H1 (cell line): ENCODE data around the gene USP20. TPM values are rescaled to one million over a fixed set of nuclear protein-coding genes. Genes with fewer than 3 reads are reported as not detected.

Experiments used
- CTCF ChIA-PET: fragments of 300-600 bp; sonication (Branson Sonifier 250); formaldehyde crosslinking; loops from one replicate; lab custom pipeline; 2021; ENCODE audit not compliant: partially characterized antibody; lab: Charles Lee
- POLR2A ChIA-PET: fragments of 300-600 bp; sonication (Branson Sonifier 250); formaldehyde crosslinking; loops from one replicate; lab custom pipeline; 2021; ENCODE audit warnings: inconsistent platforms; ENCODE audit not compliant: partially characterized antibody; lab: Charles Lee
- DNase-seq, 2 experiments: peaks; one replicate each; pipeline versions ENCODE4 v3.0.0 to v3.0.0-alpha.2; 2010 to 2022; ENCODE audit warnings: low spot score in 2 of 2, low read depth in 1 of 2, mixed read lengths in 1 of 2
- FAIRE-seq: peaks from 2 replicates; lab custom pipeline; 2011; peaks lifted over from hg19 to GRCh38; lab: Jason Lieb, UNC
- H2AFZ ChIP-seq: 2 replicates; pipeline ENCODE4 v1.8.1; 2012; ENCODE audit warnings: low read length, inconsistent platforms
- H2AK5ac ChIP-seq: 2 replicates; pipeline ENCODE4 v1.6.1; 2013; ENCODE audit warnings: low read depth, low read length
- H2BK120ac ChIP-seq: replicated peaks from 2 replicates; pipeline ENCODE3; 2013; ENCODE audit warnings: low read depth, low read length, inconsistent platforms
- H2BK12ac ChIP-seq: 2 replicates; pipeline ENCODE4 v1.6.1; 2013; ENCODE audit warnings: low read depth, low read length
- H2BK15ac ChIP-seq: 2 replicates; pipeline ENCODE4 v1.6.1; 2013; ENCODE audit warnings: low read length
- H2BK20ac ChIP-seq: 2 replicates; pipeline ENCODE4 v1.6.1; 2013; ENCODE audit warnings: low read length
- H2BK5ac ChIP-seq: 2 replicates; pipeline ENCODE4 v1.6.1; 2013; ENCODE audit warnings: low read depth, low read length
- H3K14ac ChIP-seq: 2 replicates; pipeline ENCODE4 v1.6.1; 2013; ENCODE audit warnings: inconsistent platforms; ENCODE audit not compliant: insufficient read length
- H3K18ac ChIP-seq: 2 replicates; pipeline ENCODE4 v1.6.1; 2013; ENCODE audit warnings: low read length; ENCODE audit errors: extremely low read depth
- H3K23ac ChIP-seq: 2 replicates; pipeline ENCODE4 v1.6.1; 2013; ENCODE audit warnings: inconsistent platforms; ENCODE audit not compliant: insufficient read length
- H3K23me2 ChIP-seq: 2 replicates; pipeline ENCODE4 v1.6.1; 2013; ENCODE audit warnings: low read depth, low read length
- H3K27ac ChIP-seq: 2 replicates; pipeline ENCODE4 v1.6.1; 2011; ENCODE audit warnings: low read depth, low read length, inconsistent platforms
- H3K27me3 ChIP-seq, 4 experiments: replicated peaks in 1 of 4; 1 replicate in 1 of 4; 2 replicates in 3 of 4; pipeline versions ENCODE4 v1.6.1 to v1.8.1; 2011 to 2013; ENCODE audit warnings: low read length in 3 of 4, mild to moderate bottlenecking in 3 of 4, inconsistent platforms in 2 of 4, mixed read lengths in 2 of 4, moderate library complexity in 1 of 4; ENCODE audit not compliant: control insufficient read depth in 3 of 4, insufficient read depth in 3 of 4; ENCODE audit errors: extremely low read depth in 1 of 4
- H3K36me3 ChIP-seq, 4 experiments: 2 replicates each; pipeline versions ENCODE4 v1.6.1 to v1.8.1; 2011 to 2013; ENCODE audit warnings: mild to moderate bottlenecking in 4 of 4, low read length in 3 of 4, moderate library complexity in 2 of 4, control low read depth in 1 of 4, inconsistent platforms in 1 of 4; ENCODE audit not compliant: insufficient read depth in 4 of 4, control insufficient read depth in 2 of 4
- H3K4ac ChIP-seq: replicated peaks from 2 replicates; pipeline ENCODE3; 2013; ENCODE audit warnings: low read length, low read depth, mixed read lengths, inconsistent platforms; ENCODE audit not compliant: insufficient read length
- H3K4me1 ChIP-seq, 4 experiments: replicated peaks in 1 of 4; 1 replicate in 1 of 4; 2 replicates in 3 of 4; pipeline versions ENCODE4 v1.6.1 to v1.8.1; 2011 to 2013; ENCODE audit warnings: low read length in 3 of 4, inconsistent platforms in 2 of 4, mixed read lengths in 1 of 4; ENCODE audit not compliant: insufficient read depth in 4 of 4, control insufficient read depth in 3 of 4
- H3K4me2 ChIP-seq, 2 experiments: 2 replicates each; pipeline versions ENCODE4 v1.6.1 to v1.8.1; 2011 to 2013; ENCODE audit warnings: low read depth in 2 of 2, low read length in 2 of 2, control low read depth in 1 of 2, inconsistent platforms in 1 of 2, mild to moderate bottlenecking in 1 of 2; ENCODE audit not compliant: insufficient read depth in 1 of 2
- H3K4me3 ChIP-seq, 4 experiments: fragments of 200-600, 300-600 bp in 1 of 4; sonication (generic), shearing (Covaris generic), sonication (Bioruptor Twin) in 1 of 4; 2 replicates each; pipeline versions ENCODE4 v1.5.1 to v1.8.1; 2011 to 2016; ENCODE audit warnings: low read length in 4 of 4, low read depth in 3 of 4, control low read depth in 2 of 4, inconsistent platforms in 2 of 4, mild to moderate bottlenecking in 2 of 4, mixed read lengths in 1 of 4, moderate library complexity in 1 of 4; ENCODE audit not compliant: insufficient read depth in 2 of 4; ENCODE audit errors: extremely low read depth in 1 of 4
- H3K56ac ChIP-seq: replicated peaks from 2 replicates; pipeline ENCODE3; 2013; ENCODE audit warnings: low read depth, mild to moderate bottlenecking, mixed read lengths, low read length, inconsistent platforms; ENCODE audit not compliant: insufficient read length
- H3K79me1 ChIP-seq: 2 replicates; pipeline ENCODE4 v1.6.1; 2013; ENCODE audit warnings: low read depth, low read length, control low read depth
- H3K79me2 ChIP-seq, 2 experiments: 2 replicates each; pipeline versions ENCODE4 v1.6.1 to v1.8.1; 2012 to 2013; ENCODE audit warnings: low read length in 2 of 2, mild to moderate bottlenecking in 2 of 2, inconsistent platforms in 1 of 2; ENCODE audit not compliant: insufficient read depth in 2 of 2, control insufficient read depth in 1 of 2
- H3K9ac ChIP-seq, 4 experiments: replicated peaks in 1 of 4; 1 replicate in 1 of 4; 2 replicates in 3 of 4; pipeline versions ENCODE4 v1.6.1 to v1.8.1; 2011 to 2013; ENCODE audit warnings: low read depth in 3 of 4, low read length in 3 of 4, control low read depth in 2 of 4, mild to moderate bottlenecking in 2 of 4, moderate library complexity in 2 of 4, inconsistent platforms in 1 of 4; ENCODE audit errors: extremely low read depth in 1 of 4
- H3K9me3 ChIP-seq, 2 experiments: 2 replicates each; pipeline versions ENCODE4 v1.6.1 to v1.8.1; 2012 to 2013; ENCODE audit warnings: mild to moderate bottlenecking in 2 of 2, moderate library complexity in 2 of 2, control low read depth in 1 of 2, inconsistent platforms in 1 of 2, low read depth in 1 of 2, low read length in 1 of 2, mixed read lengths in 1 of 2; ENCODE audit not compliant: insufficient read depth in 2 of 2
- H4K20me1 ChIP-seq, 2 experiments: replicated peaks in 1 of 2; 2 replicates each; pipeline versions ENCODE3 to v1.8.1; 2011 to 2013; ENCODE audit warnings: inconsistent platforms in 2 of 2, low read length in 2 of 2, mild to moderate bottlenecking in 1 of 2; ENCODE audit not compliant: insufficient read depth in 2 of 2, control insufficient read depth in 1 of 2
- H4K5ac ChIP-seq: 2 replicates; pipeline ENCODE4 v1.6.1; 2013; ENCODE audit warnings: low read length, low read depth, mixed read lengths, inconsistent platforms; ENCODE audit not compliant: insufficient read length
- H4K8ac ChIP-seq: 2 replicates; pipeline ENCODE4 v1.8.0; 2013; ENCODE audit warnings: mild to moderate bottlenecking, moderate library complexity, low read length, inconsistent platforms; ENCODE audit not compliant: insufficient read depth; ENCODE audit errors: extremely low read depth
- H4K91ac ChIP-seq: replicated peaks from 2 replicates; pipeline ENCODE3; 2013; ENCODE audit warnings: low read length, mixed read lengths, inconsistent platforms; ENCODE audit not compliant: insufficient read length
- ATF3 ChIP-seq: IDR thresholded peaks from 2 replicates; pipeline ENCODE4 v1.6.1; 2011; ENCODE audit warnings: low read depth, mild to moderate bottlenecking, low read length; ENCODE audit not compliant: insufficient read depth
- GTF2F1 ChIP-seq: IDR thresholded peaks from 2 replicates; pipeline ENCODE4 v1.6.1; 2012; ENCODE audit warnings: low read depth, low read length, improper control_type of control experiment, borderline replicate concordance
- NANOG ChIP-seq: IDR thresholded peaks from 2 replicates; pipeline ENCODE4 v1.6.1; 2011; ENCODE audit warnings: low read length, low read depth, mild to moderate bottlenecking, inconsistent platforms; ENCODE audit not compliant: insufficient read depth, poor library complexity, severe bottlenecking
- WGBS, 2 experiments: shearing (Covaris generic) in 1 of 2; methylation state at CpG; one replicate each; pipeline versions ENCODE4 v1.1.6 to v1.1.7; 2013 to 2015; ENCODE audit warnings: low lambda C conversion rate in 2 of 2, mixed read lengths in 2 of 2, inconsistent platforms in 1 of 2, low coverage in 1 of 2, missing lambda C conversion rate in 1 of 2; ENCODE audit not compliant: insufficient replicate concordance in 2 of 2, insufficient coverage in 1 of 2, insufficient read length in 1 of 2; ENCODE audit errors: extremely low coverage in 1 of 2, missing lambda C conversion rate in 1 of 2; 5-methylcytosine and 5-hydroxymethylcytosine counted together
- polyA plus RNA-seq, 7 experiments: library from polyadenylated mRNA; depleted of rRNA in 3 of 7; stranded (reverse) in 5 of 7; unstranded in 2 of 7; fragments of >200 nt in 5 of 7; fragments of 200-250 nt in 2 of 7; gene quantifications; 1 replicate in 5 of 7; 2 replicates in 1 of 7; 4 replicates in 1 of 7; pipeline versions ENCODE4 v1.2.1 to v1.2.3, GENCODE V29; 2011 to 2013; ENCODE audit warnings: missing spikeins in 2 of 7, mixed read lengths in 2 of 7
- total RNA-seq: library from RNA; stranded (reverse); fragmentation: NEBNext Ultra II Directional; extraction: Animal tissue kit (Norgen Biotek cat#: 25700); gene quantifications from 2 replicates; pipeline ENCODE4 v1.2.1, GENCODE V29; 2021

USP20 gene
- total and polyA plus RNA-seq, 2 of the 8 experiments (the other 6 are each of a cell fraction or from before 2014, with no cell fraction given) = 13.4 to 23.0 TPM

GRCh38 chr9:129918296-129918950 lies 83.2 kb downstream of the USP20 start:
- WGBS, 2 experiments = 94% methylated on average over 14 of the region's 14 CpGs; no CpG with 5 or more reads in 1 of the 2 experiments
- POLR2A ChIA-PET = no interaction called here
- TF ChIP-seq ATF3 (no peak), NANOG (no peak), GTF2F1 (no peak)

More at GRCh38 chr9:129918296-129918950, 83.2 kb downstream of the USP20 start:
- no peaks in the 10 kb centered on the region for H3K79me2 ChIP-seq
- no peaks in the 10 kb centered on the region for H3K9me3 ChIP-seq
- H2AFZ ChIP-seq = no peak overlapping the region
- CTCF ChIA-PET = interaction anchor here (0.6 kb wide), 1 partner anchor 137 kb away, joined by 3 read pairs; no protein-coding TSS in a partner anchor
- H3K27me3 ChIP-seq = no peaks in the 10 kb centered on the region
- H2BK5ac ChIP-seq = no peak overlapping the region
- no peaks in the 10 kb centered on the region for H3K23me2 ChIP-seq
- H4K91ac ChIP-seq = no peak overlapping the region
- no peak overlapping the region for H2AK5ac ChIP-seq
- H3K36me3 ChIP-seq = 0 out of 8 replicates have a peak, but pooled peaks cover 0 to 3% (median 0%) of the 10 kb centered on the region in 4 experiments
- H2BK15ac ChIP-seq = no peak overlapping the region
- H2BK12ac ChIP-seq = no peak overlapping the region
- H3K18ac ChIP-seq = no peak overlapping the region
- no peak overlapping the region for H3K4me2 ChIP-seq
- no peak overlapping the region for H2BK120ac ChIP-seq
- no peak overlapping the region for H4K5ac ChIP-seq
- no peak overlapping the region for H3K4ac ChIP-seq
- H3K27ac ChIP-seq = no peak overlapping the region
- peaks cover 0 to 1% of the 10 kb centered on the region in 2 experiments for H4K20me1 ChIP-seq
- no peak overlapping the region for H4K8ac ChIP-seq
- no peak for FAIRE-seq
- no peak overlapping the region for H2BK20ac ChIP-seq
- H3K79me1 ChIP-seq = no peaks in the 10 kb centered on the region
- DNase-seq = no peak
- H3K56ac ChIP-seq = no peak overlapping the region
- no peaks in the 10 kb centered on the region for H3K4me1 ChIP-seq
- H3K14ac ChIP-seq = no peak overlapping the region
- H3K23ac ChIP-seq = peak overlapping the region; percentile 47
- no peak overlapping the region for H3K9ac ChIP-seq
- H3K4me3 ChIP-seq = no peak overlapping the region
